GM23338 (cell line): ENCODE measurements around the gene ORC3. TPM values are rescaled to one million over a fixed set of nuclear protein-coding genes. Genes with fewer than 3 reads are reported as not detected.

Experiments
- ATAC-seq: fragments of 200-7000 bp; cut with Tn5 transposase; 3 replicates; pipeline ENCODE4 v1.9.1; 2020
- DNase-seq: peaks from one replicate; pipeline ENCODE4 v3.0.0-alpha.2; 2015; ENCODE audit warnings: low spot score
- H2AFZ ChIP-seq: fragments of 200-600 bp; sonication (generic); 2 replicates; pipeline ENCODE4 v1.8.0; 2016; ENCODE audit warnings: antibody characterized with exemption, mild to moderate bottlenecking, moderate library complexity
- H3F3A ChIP-seq: fragments of 200-600 bp; sonication (generic); replicated peaks from 2 replicates; pipeline ENCODE4 v1.8.0; 2017; ENCODE audit warnings: antibody characterized with exemption, mixed run types, low read depth
- H3K27ac ChIP-seq: fragments of 200-600 bp; sonication (generic); 2 replicates; pipeline ENCODE4 v1.6.1; 2016; ENCODE audit warnings: low read depth
- H3K27me3 ChIP-seq: fragments of 200-600 bp; sonication (generic); 2 replicates; pipeline ENCODE4 v1.8.0; 2016; ENCODE audit warnings: mild to moderate bottlenecking, mixed run types, moderate library complexity; ENCODE audit not compliant: insufficient read depth
- H3K36me3 ChIP-seq: fragments of 200-600 bp; sonication (generic); 2 replicates; pipeline ENCODE4 v1.8.0; 2016; ENCODE audit warnings: mild to moderate bottlenecking; ENCODE audit not compliant: insufficient read depth
- H3K4me1 ChIP-seq: fragments of 200-600 bp; sonication (generic); 2 replicates; pipeline ENCODE4 v1.8.0; 2016; ENCODE audit warnings: mild to moderate bottlenecking, moderate library complexity; ENCODE audit not compliant: insufficient read depth
- H3K4me2 ChIP-seq: fragments of 200-600 bp; sonication (generic); 2 replicates; pipeline ENCODE4 v1.7.1; 2017; ENCODE audit warnings: mixed run types
- H3K4me3 ChIP-seq: fragments of 200-600 bp; sonication (generic); 2 replicates; pipeline ENCODE4 v1.6.1; 2016; ENCODE audit warnings: mixed run types
- H3K79me2 ChIP-seq: fragments of 200-600 bp; sonication (generic); replicated peaks from 2 replicates; pipeline ENCODE4 v1.8.0; 2017; ENCODE audit warnings: mild to moderate bottlenecking; ENCODE audit not compliant: insufficient read depth
- H3K9me2 ChIP-seq: fragments of 200-600 bp; sonication (generic); 2 replicates; pipeline ENCODE4 v1.8.0; 2017; ENCODE audit not compliant: insufficient read depth
- H4K20me1 ChIP-seq: fragments of 200-600 bp; sonication (generic); replicated peaks from 2 replicates; pipeline ENCODE4 v1.8.0; 2017; ENCODE audit warnings: mild to moderate bottlenecking; ENCODE audit not compliant: insufficient read depth
- H3K27ac Mint-ChIP-seq: 2 replicates; pipeline ENCODE4 v1.8.0; 2020; ENCODE audit warnings: inconsistent platforms, mild to moderate bottlenecking, moderate library complexity, mixed read lengths
- H3K27me3 Mint-ChIP-seq: 3 replicates; pipeline ENCODE4 v1.8.0; 2022; ENCODE audit warnings: low read depth, mild to moderate bottlenecking, moderate library complexity, mixed read lengths, inconsistent platforms; ENCODE audit not compliant: insufficient read depth, poor library complexity
- H3K36me3 Mint-ChIP-seq: 3 replicates; pipeline ENCODE4 v1.8.0; 2021; ENCODE audit warnings: low read depth, mild to moderate bottlenecking, inconsistent platforms, moderate library complexity, mixed read lengths
- H3K4me1 Mint-ChIP-seq: 3 replicates; pipeline ENCODE4 v1.8.0; 2020; ENCODE audit warnings: mild to moderate bottlenecking, inconsistent platforms, mixed read lengths
- H3K4me3 Mint-ChIP-seq: 3 replicates; pipeline ENCODE4 v1.8.0; 2021; ENCODE audit warnings: moderate library complexity, mild to moderate bottlenecking, inconsistent platforms, mixed read lengths
- H3K9me3 Mint-ChIP-seq: 3 replicates; pipeline ENCODE4 v1.8.0; 2020; ENCODE audit warnings: moderate library complexity, mild to moderate bottlenecking, inconsistent platforms, mixed read lengths
- CREB1 ChIP-seq: fragments of 250-450 bp; sonication (Bioruptor Pico); IDR thresholded peaks from 2 replicates; pipeline ENCODE4 v1.5.0; 2020; ENCODE audit warnings: low read depth, mild to moderate bottlenecking, moderate library complexity
- EZH2 ChIP-seq: fragments of 200-600 bp; sonication (generic); IDR thresholded peaks from one replicate; pipeline ENCODE4 v1.8.0; 2017; ENCODE audit warnings: antibody characterized with exemption, mild to moderate bottlenecking, low read depth; ENCODE audit not compliant: unreplicated experiment
- JUNB ChIP-seq: IDR thresholded peaks from one replicate; pipeline ENCODE4 v1.6.1; 2016; ENCODE audit warnings: antibody characterized with exemption; ENCODE audit not compliant: unreplicated experiment
- NANOG ChIP-seq: IDR thresholded peaks from 2 replicates; pipeline ENCODE4 v1.6.1; 2016; ENCODE audit warnings: antibody characterized with exemption, borderline replicate concordance
- POLR2AphosphoS5 ChIP-seq: IDR thresholded peaks from 2 replicates; pipeline ENCODE4 v1.6.1; 2016; ENCODE audit warnings: antibody characterized with exemption, low read depth
- STAT1 ChIP-seq: IDR thresholded peaks from one replicate; pipeline ENCODE4 v1.6.1; 2016; ENCODE audit warnings: antibody characterized with exemption; ENCODE audit not compliant: unreplicated experiment
- ZNF114 ChIP-seq: fragments of 250-450 bp; sonication (Bioruptor Pico); IDR thresholded peaks from 2 replicates; pipeline ENCODE4 v1.5.0; 2020; ENCODE audit warnings: mild to moderate bottlenecking, moderate library complexity
- polyA plus RNA-seq: library from polyadenylated mRNA; unstranded; fragments of >200 nt; fragmentation: Nextera tagmentation; extraction: Ambion mirVana; gene quantifications from 2 replicates; pipeline ENCODE4 v1.2.1, GENCODE V29; 2016
- total RNA-seq: library from RNA; depleted of rRNA; stranded (reverse); fragments of >200 nt; shearing (Covaris generic); gene quantifications from 2 replicates; pipeline ENCODE4 v1.2.3, GENCODE V29; 2014
- TF ChIP-seq, protein P1 (sequence below): IDR thresholded peaks from 2 replicates; pipeline ENCODE4 v1.6.1; 2016; ENCODE audit warnings: antibody characterized with exemption
- TF ChIP-seq, protein P2 (sequence below): fragments of 250-450 bp; sonication (Bioruptor Pico); IDR thresholded peaks from 2 replicates; pipeline ENCODE4 v1.5.0; 2020; ENCODE audit warnings: mild to moderate bottlenecking, moderate library complexity
- TF ChIP-seq, protein P3 (sequence below), 2 experiments: fragments of 200-600 bp in 1 of 2; sonication (generic) in 1 of 2; conservative IDR thresholded peaks; 2 replicates each; pipeline versions ENCODE4 v1.5.1 to v1.6.1; 2016 to 2017; ENCODE audit warnings: antibody characterized with exemption in 2 of 2, low read depth in 2 of 2, mild to moderate bottlenecking in 2 of 2, moderate library complexity in 1 of 2

ORC3 gene
- total and polyA plus RNA-seq, 2 experiments from 2014 or later = 53.1 to 78.4 TPM

DNA sequence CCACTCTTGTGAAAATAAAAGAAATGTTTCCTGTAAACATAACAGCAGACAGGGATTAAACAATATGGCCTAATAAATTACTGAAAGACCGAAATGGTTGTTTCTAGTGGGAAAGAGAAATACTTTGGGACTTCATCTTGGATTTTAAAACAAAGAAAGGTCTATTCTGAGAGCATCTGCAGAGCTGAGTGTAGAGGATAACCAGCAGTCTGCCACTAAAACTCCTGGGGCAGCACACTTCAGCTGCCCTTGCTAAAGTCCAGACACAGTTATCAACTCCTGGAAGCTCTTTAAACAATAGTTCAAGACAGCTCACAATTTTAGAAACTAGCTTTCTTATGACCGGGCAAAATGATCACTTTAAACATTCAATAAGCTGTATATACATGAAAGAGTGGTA lies 73.5 kb downstream of the ORC3 start:
- Histone ChIP-seq H3F3A (no peaks in the 10 kb centered on the region), H4K20me1 (no peaks in the 10 kb centered on the region), H3K4me1 (no peaks in the 10 kb centered on the region), H3K4me2 (no peak overlapping the region), H3K27ac (no peak overlapping the region), H3K4me3 (no peak overlapping the region), H2AFZ (no peak overlapping the region), H3K27me3 (no peaks in the 10 kb centered on the region), H3K79me2 (no peaks in the 10 kb centered on the region), H3K36me3 (peaks cover 19% of the 10 kb centered on the region; the same call in 1 of the 2 replicates), H3K9me2 (no peaks in the 10 kb centered on the region)
- no peak overlapping the region for H3K27ac Mint-ChIP-seq
- no peaks in the 10 kb centered on the region for H3K9me3 Mint-ChIP-seq
- peaks cover 53% of the 10 kb centered on the region for H3K36me3 Mint-ChIP-seq
- no peaks in the 10 kb centered on the region for H3K27me3 Mint-ChIP-seq
- no peak overlapping the region for H3K4me3 Mint-ChIP-seq
- H3K4me1 Mint-ChIP-seq = no peaks in the 10 kb centered on the region
- ATAC-seq (no peak), DNase-seq (no peak)
- TF ChIP-seq ZNF114 (no peak), JUNB (no peak)
- TF ChIP-seq, protein P1, sequence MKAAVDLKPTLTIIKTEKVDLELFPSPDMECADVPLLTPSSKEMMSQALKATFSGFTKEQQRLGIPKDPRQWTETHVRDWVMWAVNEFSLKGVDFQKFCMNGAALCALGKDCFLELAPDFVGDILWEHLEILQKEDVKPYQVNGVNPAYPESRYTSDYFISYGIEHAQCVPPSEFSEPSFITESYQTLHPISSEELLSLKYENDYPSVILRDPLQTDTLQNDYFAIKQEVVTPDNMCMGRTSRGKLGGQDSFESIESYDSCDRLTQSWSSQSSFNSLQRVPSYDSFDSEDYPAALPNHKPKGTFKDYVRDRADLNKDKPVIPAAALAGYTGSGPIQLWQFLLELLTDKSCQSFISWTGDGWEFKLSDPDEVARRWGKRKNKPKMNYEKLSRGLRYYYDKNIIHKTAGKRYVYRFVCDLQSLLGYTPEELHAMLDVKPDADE = no peak

DNA sequence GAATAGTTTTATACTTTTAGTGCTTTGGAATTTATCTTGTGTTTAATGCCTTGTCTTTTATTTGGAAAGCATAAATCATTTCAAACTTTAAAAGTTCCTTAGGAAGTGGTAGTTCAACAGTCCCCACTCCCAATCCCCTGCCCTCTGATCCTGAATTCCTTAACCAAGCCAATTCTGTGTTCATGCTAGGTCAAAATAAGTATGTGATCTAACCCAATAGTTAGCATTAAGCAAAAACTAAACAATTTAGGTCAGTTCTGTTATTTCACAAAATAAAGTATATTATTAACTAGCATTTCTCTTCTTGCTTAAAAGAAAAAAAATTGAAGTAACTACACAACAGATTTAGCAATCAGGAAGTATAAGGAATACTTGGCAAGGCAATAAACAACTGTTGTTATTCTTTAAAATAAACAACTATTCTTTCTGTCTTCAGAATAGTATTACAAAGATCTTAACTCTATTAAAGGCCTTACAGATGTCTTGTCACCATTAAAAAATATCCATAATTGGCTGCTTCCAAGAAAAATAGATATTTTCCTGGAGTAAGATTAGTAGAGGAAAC lies 75.1 kb downstream of the ORC3 start:
- Histone ChIP-seq H3K4me2 (no peak overlapping the region), H4K20me1 (no peaks in the 10 kb centered on the region), H3K36me3 (peaks cover 16% of the 10 kb centered on the region; the same call in 1 of the 2 replicates), H3K27me3 (no peaks in the 10 kb centered on the region), H2AFZ (no peak overlapping the region), H3K79me2 (no peaks in the 10 kb centered on the region), H3K4me3 (no peak overlapping the region), H3K4me1 (no peaks in the 10 kb centered on the region), H3K27ac (no peak overlapping the region; the same call in 1 of the 2 replicates), H3K9me2 (no peaks in the 10 kb centered on the region), H3F3A (no peaks in the 10 kb centered on the region; the same call in 1 of the 2 replicates)
- Mint-ChIP-seq H3K27me3 (no peaks in the 10 kb centered on the region), H3K9me3 (no peaks in the 10 kb centered on the region), H3K4me1 (no peaks in the 10 kb centered on the region), H3K27ac (no peak overlapping the region), H3K36me3 (peaks cover 39% of the 10 kb centered on the region), H3K4me3 (no peak overlapping the region)
- DNase-seq = no peak
- no peak for ATAC-seq
- TF ChIP-seq CREB1 (CRISPR knock-in tag) = no peak
- TF ChIP-seq EZH2 = no peak
- TF ChIP-seq, protein P2, sequence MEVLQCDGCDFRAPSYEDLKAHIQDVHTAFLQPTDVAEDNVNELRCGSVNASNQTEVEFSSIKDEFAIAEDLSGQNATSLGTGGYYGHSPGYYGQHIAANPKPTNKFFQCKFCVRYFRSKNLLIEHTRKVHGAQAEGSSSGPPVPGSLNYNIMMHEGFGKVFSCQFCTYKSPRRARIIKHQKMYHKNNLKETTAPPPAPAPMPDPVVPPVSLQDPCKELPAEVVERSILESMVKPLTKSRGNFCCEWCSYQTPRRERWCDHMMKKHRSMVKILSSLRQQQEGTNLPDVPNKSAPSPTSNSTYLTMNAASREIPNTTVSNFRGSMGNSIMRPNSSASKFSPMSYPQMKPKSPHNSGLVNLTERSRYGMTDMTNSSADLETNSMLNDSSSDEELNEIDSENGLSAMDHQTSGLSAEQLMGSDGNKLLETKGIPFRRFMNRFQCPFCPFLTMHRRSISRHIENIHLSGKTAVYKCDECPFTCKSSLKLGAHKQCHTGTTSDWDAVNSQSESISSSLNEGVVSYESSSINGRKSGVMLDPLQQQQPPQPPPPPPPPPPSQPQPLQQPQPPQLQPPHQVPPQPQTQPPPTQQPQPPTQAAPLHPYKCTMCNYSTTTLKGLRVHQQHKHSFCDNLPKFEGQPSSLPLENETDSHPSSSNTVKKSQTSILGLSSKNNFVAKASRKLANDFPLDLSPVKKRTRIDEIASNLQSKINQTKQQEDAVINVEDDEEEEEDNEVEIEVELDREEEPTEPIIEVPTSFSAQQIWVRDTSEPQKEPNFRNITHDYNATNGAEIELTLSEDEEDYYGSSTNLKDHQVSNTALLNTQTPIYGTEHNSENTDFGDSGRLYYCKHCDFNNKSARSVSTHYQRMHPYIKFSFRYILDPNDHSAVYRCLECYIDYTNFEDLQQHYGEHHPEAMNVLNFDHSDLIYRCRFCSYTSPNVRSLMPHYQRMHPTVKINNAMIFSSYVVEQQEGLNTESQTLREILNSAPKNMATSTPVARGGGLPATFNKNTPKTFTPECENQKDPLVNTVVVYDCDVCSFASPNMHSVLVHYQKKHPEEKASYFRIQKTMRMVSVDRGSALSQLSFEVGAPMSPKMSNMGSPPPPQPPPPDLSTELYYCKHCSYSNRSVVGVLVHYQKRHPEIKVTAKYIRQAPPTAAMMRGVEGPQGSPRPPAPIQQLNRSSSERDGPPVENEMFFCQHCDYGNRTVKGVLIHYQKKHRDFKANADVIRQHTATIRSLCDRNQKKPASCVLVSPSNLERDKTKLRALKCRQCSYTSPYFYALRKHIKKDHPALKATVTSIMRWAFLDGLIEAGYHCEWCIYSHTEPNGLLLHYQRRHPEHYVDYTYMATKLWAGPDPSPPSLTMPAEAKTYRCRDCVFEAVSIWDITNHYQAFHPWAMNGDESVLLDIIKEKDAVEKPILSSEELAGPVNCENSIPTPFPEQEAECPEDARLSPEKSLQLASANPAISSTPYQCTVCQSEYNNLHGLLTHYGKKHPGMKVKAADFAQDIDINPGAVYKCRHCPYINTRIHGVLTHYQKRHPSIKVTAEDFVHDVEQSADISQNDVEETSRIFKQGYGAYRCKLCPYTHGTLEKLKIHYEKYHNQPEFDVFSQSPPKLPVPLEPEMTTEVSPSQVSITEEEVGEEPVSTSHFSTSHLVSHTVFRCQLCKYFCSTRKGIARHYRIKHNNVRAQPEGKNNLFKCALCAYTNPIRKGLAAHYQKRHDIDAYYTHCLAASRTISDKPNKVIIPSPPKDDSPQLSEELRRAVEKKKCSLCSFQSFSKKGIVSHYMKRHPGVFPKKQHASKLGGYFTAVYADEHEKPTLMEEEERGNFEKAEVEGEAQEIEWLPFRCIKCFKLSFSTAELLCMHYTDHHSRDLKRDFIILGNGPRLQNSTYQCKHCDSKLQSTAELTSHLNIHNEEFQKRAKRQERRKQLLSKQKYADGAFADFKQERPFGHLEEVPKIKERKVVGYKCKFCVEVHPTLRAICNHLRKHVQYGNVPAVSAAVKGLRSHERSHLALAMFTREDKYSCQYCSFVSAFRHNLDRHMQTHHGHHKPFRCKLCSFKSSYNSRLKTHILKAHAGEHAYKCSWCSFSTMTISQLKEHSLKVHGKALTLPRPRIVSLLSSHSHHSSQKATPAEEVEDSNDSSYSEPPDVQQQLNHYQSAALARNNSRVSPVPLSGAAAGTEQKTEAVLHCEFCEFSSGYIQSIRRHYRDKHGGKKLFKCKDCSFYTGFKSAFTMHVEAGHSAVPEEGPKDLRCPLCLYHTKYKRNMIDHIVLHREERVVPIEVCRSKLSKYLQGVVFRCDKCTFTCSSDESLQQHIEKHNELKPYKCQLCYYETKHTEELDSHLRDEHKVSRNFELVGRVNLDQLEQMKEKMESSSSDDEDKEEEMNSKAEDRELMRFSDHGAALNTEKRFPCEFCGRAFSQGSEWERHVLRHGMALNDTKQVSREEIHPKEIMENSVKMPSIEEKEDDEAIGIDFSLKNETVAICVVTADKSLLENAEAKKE (CRISPR knock-in tag) = no peak
- TF ChIP-seq, protein P3, sequence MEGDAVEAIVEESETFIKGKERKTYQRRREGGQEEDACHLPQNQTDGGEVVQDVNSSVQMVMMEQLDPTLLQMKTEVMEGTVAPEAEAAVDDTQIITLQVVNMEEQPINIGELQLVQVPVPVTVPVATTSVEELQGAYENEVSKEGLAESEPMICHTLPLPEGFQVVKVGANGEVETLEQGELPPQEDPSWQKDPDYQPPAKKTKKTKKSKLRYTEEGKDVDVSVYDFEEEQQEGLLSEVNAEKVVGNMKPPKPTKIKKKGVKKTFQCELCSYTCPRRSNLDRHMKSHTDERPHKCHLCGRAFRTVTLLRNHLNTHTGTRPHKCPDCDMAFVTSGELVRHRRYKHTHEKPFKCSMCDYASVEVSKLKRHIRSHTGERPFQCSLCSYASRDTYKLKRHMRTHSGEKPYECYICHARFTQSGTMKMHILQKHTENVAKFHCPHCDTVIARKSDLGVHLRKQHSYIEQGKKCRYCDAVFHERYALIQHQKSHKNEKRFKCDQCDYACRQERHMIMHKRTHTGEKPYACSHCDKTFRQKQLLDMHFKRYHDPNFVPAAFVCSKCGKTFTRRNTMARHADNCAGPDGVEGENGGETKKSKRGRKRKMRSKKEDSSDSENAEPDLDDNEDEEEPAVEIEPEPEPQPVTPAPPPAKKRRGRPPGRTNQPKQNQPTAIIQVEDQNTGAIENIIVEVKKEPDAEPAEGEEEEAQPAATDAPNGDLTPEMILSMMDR (conservative IDR thresholded peaks at IDR 0.05; ENCODE audit: low read depth in 2 of 2) = no peak
- TF ChIP-seq, protein P1 = no peak
- no peak for TF ChIP-seq JUNB
- TF ChIP-seq NANOG = no peak
- no peak for TF ChIP-seq ZNF114
- TF ChIP-seq STAT1 = no peak
- TF ChIP-seq POLR2AphosphoS5 = no peak
